ENCODE data around the gene TMEM131L.
"Not testable (repeated sequence)": the region's sequence is repeated elsewhere in the genome, so short reads cannot be mapped to it uniquely, and the experiment has no call there.

The TMEM131L gene, protein sequence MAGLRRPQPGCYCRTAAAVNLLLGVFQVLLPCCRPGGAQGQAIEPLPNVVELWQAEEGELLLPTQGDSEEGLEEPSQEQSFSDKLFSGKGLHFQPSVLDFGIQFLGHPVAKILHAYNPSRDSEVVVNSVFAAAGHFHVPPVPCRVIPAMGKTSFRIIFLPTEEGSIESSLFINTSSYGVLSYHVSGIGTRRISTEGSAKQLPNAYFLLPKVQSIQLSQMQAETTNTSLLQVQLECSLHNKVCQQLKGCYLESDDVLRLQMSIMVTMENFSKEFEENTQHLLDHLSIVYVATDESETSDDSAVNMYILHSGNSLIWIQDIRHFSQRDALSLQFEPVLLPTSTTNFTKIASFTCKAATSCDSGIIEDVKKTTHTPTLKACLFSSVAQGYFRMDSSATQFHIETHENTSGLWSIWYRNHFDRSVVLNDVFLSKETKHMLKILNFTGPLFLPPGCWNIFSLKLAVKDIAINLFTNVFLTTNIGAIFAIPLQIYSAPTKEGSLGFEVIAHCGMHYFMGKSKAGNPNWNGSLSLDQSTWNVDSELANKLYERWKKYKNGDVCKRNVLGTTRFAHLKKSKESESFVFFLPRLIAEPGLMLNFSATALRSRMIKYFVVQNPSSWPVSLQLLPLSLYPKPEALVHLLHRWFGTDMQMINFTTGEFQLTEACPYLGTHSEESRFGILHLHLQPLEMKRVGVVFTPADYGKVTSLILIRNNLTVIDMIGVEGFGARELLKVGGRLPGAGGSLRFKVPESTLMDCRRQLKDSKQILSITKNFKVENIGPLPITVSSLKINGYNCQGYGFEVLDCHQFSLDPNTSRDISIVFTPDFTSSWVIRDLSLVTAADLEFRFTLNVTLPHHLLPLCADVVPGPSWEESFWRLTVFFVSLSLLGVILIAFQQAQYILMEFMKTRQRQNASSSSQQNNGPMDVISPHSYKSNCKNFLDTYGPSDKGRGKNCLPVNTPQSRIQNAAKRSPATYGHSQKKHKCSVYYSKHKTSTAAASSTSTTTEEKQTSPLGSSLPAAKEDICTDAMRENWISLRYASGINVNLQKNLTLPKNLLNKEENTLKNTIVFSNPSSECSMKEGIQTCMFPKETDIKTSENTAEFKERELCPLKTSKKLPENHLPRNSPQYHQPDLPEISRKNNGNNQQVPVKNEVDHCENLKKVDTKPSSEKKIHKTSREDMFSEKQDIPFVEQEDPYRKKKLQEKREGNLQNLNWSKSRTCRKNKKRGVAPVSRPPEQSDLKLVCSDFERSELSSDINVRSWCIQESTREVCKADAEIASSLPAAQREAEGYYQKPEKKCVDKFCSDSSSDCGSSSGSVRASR (N-terminal part only)

DNA sequence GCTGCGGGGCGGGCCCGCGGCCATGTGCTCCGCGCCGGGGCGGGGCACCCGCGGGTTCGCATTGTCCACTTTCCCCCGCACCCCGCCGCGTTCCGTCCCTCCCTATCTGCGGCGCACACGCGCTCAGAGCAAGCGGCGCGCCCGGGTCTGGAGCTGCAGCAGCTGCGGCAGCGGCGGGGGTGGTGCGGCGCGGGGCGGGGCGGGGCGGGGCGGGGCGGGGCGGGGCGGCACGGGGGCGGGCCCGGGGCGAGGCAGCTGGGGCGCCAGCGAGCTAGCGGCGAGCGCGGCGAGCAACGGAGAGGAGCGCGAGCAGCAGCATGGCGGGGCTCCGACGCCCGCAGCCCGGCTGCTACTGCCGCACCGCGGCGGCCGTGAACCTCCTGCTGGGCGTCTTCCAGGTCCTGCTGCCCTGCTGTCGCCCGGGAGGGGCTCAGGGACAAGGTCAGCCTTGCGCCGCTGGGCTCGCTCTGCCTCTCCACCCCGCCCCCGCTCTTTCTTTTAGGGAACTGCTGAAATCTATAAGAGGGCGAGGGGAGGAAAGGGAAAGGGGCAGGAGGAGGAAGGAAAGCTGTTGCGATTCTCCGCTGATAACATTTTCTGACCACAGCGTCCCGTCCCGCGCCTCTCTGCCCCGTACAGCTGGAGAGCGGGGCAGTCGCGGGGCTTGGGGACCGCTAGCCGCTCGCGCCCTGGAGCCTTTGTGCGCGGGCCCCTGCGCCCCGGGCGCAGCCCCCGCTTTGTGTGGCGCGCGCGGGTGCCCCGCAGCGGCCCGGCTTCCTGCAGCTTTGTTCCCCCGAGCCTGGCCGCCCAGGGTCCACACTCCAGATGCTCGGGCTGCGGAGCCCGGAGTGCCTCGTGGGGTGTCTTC is at the start of gene TMEM131L:
Gene TMEM131L (plus strand): TSS at position 280 of the 868 bp plus-strand sequence. CDS start 38 bp downstream, at position 318.
- Histone ChIP-seq H3K4me1 (ENCODE audit: control insufficient read depth, low read length) (peaks cover 59% of the 10 kb centered on the region), H3F3A (ENCODE audit: control insufficient read depth, insufficient read depth) (peaks cover 45% of the 10 kb centered on the region), H3K27ac (ENCODE audit: low read depth, low read length) (peak within 1 kb of the TSS; percentile 94), H3K9me2 (replicated peaks; ENCODE audit: control insufficient read depth, low read length) (no peaks in the 10 kb centered on the region), H3K27me3 (ENCODE audit: control insufficient read depth, low read length) (no peaks in the 10 kb centered on the region), H3K9me3 (ENCODE audit: control insufficient read depth, insufficient read depth, low read length) (no peaks in the 10 kb centered on the region), H3K36me3 (ENCODE audit: control insufficient read depth, low read length) (peaks cover 49% of the 10 kb centered on the region), H3K4me2 (ENCODE audit: low read length) (peak within 1 kb of the TSS; percentile 78), H3K4me3 (ENCODE audit: low read length) (peak within 1 kb of the TSS; percentile 88), H4K20me1 (ENCODE audit: control insufficient read depth, insufficient read depth, low read depth, low read length) (peaks cover 24% of the 10 kb centered on the region), H3K79me2 (ENCODE audit: control insufficient read depth, low read length) (peaks cover 54% of the 10 kb centered on the region)
- TF ChIP-seq EZH2phosphoT487 (IDR thresholded peaks at IDR 0.05; ENCODE audit: borderline replicate concordance, low read length): no peak
- TF ChIP-seq, protein P1, sequence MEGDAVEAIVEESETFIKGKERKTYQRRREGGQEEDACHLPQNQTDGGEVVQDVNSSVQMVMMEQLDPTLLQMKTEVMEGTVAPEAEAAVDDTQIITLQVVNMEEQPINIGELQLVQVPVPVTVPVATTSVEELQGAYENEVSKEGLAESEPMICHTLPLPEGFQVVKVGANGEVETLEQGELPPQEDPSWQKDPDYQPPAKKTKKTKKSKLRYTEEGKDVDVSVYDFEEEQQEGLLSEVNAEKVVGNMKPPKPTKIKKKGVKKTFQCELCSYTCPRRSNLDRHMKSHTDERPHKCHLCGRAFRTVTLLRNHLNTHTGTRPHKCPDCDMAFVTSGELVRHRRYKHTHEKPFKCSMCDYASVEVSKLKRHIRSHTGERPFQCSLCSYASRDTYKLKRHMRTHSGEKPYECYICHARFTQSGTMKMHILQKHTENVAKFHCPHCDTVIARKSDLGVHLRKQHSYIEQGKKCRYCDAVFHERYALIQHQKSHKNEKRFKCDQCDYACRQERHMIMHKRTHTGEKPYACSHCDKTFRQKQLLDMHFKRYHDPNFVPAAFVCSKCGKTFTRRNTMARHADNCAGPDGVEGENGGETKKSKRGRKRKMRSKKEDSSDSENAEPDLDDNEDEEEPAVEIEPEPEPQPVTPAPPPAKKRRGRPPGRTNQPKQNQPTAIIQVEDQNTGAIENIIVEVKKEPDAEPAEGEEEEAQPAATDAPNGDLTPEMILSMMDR (IDR thresholded peaks at IDR 0.05; ENCODE audit: low read depth, low read length, poor library complexity, severe bottlenecking): no peak

DNA sequence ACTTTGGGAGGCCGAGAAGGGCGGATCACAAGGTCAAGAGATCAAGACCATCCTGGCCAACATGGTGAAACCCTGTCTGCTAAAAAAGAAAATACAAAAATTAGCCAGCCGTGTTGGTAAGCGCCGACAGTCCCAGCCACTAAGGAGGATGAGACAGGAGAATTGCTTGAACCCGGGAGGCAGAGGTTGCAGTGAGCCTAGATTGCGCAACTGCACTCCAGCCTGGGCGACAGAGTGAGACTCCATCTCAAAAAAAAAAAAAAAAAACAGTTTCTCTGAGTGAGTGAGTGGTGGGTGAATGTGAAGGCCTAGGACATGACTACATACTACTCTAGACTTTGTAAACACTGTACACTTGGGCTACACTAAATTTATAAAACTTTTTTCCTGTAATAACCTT is 49.7 kb upstream of the TMEM131L start:
- H3K4me3 ChIP-seq (ENCODE audit: low read length); H3K9me2 ChIP-seq (replicated peaks; ENCODE audit: control insufficient read depth, low read length); H3K27me3 ChIP-seq (ENCODE audit: control insufficient read depth, low read length); H4K20me1 ChIP-seq (ENCODE audit: control insufficient read depth, insufficient read depth, low read depth, low read length); H3K79me2 ChIP-seq (ENCODE audit: control insufficient read depth, low read length); H3K9me3 ChIP-seq (ENCODE audit: control insufficient read depth, insufficient read depth, low read length): not testable (repeated sequence)
- peaks cover 37% of the 10 kb centered on the region for H3F3A ChIP-seq (ENCODE audit: control insufficient read depth, insufficient read depth)
- H3K4me2 ChIP-seq (ENCODE audit: low read length): peak overlapping the region; percentile 46
- peaks cover 40% of the 10 kb centered on the region for H3K36me3 ChIP-seq (ENCODE audit: control insufficient read depth, low read length)
- peaks cover 82% of the 10 kb centered on the region for H3K4me1 ChIP-seq (ENCODE audit: control insufficient read depth, low read length)
- peak overlapping the region; percentile 59 for H3K27ac ChIP-seq (ENCODE audit: low read depth, low read length)

DNA sequence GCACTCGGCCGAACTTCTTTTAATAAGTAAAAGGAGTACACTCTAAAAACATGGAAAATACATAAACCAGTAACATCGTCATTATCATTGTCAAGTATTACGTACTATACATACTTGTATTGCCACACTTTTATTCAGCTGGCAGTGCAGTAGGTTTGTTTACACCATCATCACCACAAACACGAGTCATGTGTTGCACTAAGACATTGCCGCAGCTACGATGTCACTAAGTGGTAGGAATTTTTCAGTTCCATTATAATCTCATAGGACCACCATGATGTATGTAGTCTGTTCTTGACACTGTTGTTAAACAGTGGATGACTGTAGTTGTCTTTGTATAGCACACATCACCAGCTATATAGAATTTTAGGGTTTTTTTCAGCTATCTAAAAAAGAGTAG is 48.0 kb upstream of the TMEM131L start:
- H3K36me3 ChIP-seq (ENCODE audit: control insufficient read depth, low read length): peaks cover 29% of the 10 kb centered on the region
- H3K4me2 ChIP-seq (ENCODE audit: low read length): peak overlapping the region; percentile 50; the same call in 1 of the 2 replicates
- H3K27me3 ChIP-seq (ENCODE audit: control insufficient read depth, low read length): no peaks in the 10 kb centered on the region
- H3K4me3 ChIP-seq (ENCODE audit: low read length): no peak overlapping the region
- peaks cover 34% of the 10 kb centered on the region for H3F3A ChIP-seq (ENCODE audit: control insufficient read depth, insufficient read depth)
- H4K20me1 ChIP-seq (ENCODE audit: control insufficient read depth, insufficient read depth, low read depth, low read length): no peaks in the 10 kb centered on the region
- peaks cover 91% of the 10 kb centered on the region for H3K4me1 ChIP-seq (ENCODE audit: control insufficient read depth, low read length)
- no peaks in the 10 kb centered on the region for H3K9me2 ChIP-seq (replicated peaks; ENCODE audit: control insufficient read depth, low read length)
- TF ChIP-seq, protein P1 (IDR thresholded peaks at IDR 0.05; ENCODE audit: low read depth, low read length, poor library complexity, severe bottlenecking): no peak
- no peak for TF ChIP-seq EZH2phosphoT487 (IDR thresholded peaks at IDR 0.05; ENCODE audit: borderline replicate concordance, low read length)
- no peaks in the 10 kb centered on the region for H3K79me2 ChIP-seq (ENCODE audit: control insufficient read depth, low read length)
- no peaks in the 10 kb centered on the region for H3K9me3 ChIP-seq (ENCODE audit: control insufficient read depth, insufficient read depth, low read length)
- H3K27ac ChIP-seq (ENCODE audit: low read depth, low read length): peak overlapping the region; percentile 65
